Astrocyte (in vitro differentiated cells and primary cell): Measurements from ENCODE around the gene GLIS2. TPM values are rescaled to one million over a fixed set of nuclear protein-coding genes. Genes with fewer than 3 reads are reported as not detected.

Experiments used
- DNase-seq: peaks from one replicate; pipeline ENCODE4 v3.0.0-alpha.2; 2010; ENCODE audit warnings: low read depth
- FAIRE-seq: peaks from 2 replicates; lab custom pipeline; 2011; peaks lifted over from hg19 to GRCh38; lab: Jason Lieb, UNC
- H2AFZ ChIP-seq: 2 replicates; pipeline ENCODE4 v1.6.0; 2012; ENCODE audit warnings: low read depth, low read length, inconsistent platforms
- H3K27ac ChIP-seq: 2 replicates; pipeline ENCODE4 v1.5.1; 2011; ENCODE audit warnings: low read depth, low read length, inconsistent platforms
- H3K27me3 ChIP-seq: 2 replicates; pipeline ENCODE4 v1.6.0; 2011; ENCODE audit warnings: low read length, inconsistent platforms; ENCODE audit not compliant: insufficient read depth
- H3K36me3 ChIP-seq: 2 replicates; pipeline ENCODE4 v1.5.1; 2011; ENCODE audit warnings: low read length, inconsistent platforms; ENCODE audit not compliant: insufficient read depth
- H3K4me1 ChIP-seq: 2 replicates; pipeline ENCODE4 v1.5.1; 2011; ENCODE audit warnings: low read length, inconsistent platforms; ENCODE audit not compliant: insufficient read depth
- H3K4me2 ChIP-seq: 2 replicates; pipeline ENCODE4 v1.6.0; 2012; ENCODE audit warnings: low read length, inconsistent platforms
- H3K4me3 ChIP-seq: 2 replicates; pipeline ENCODE4 v1.5.1; 2011; ENCODE audit warnings: low read depth, mild to moderate bottlenecking, low read length, inconsistent platforms; ENCODE audit not compliant: insufficient read depth
- H3K79me2 ChIP-seq: 2 replicates; pipeline ENCODE4 v1.6.0; 2012; ENCODE audit warnings: mild to moderate bottlenecking, low read length, inconsistent platforms; ENCODE audit not compliant: insufficient read depth
- H3K9ac ChIP-seq: 2 replicates; pipeline ENCODE4 v1.6.0; 2012; ENCODE audit warnings: mild to moderate bottlenecking, low read length, inconsistent platforms
- H3K9me3 ChIP-seq: 2 replicates; pipeline ENCODE4 v1.5.1; 2012; ENCODE audit warnings: low read depth, mild to moderate bottlenecking, low read length, inconsistent platforms; ENCODE audit not compliant: insufficient read depth
- H4K20me1 ChIP-seq: 2 replicates; pipeline ENCODE4 v1.6.0; 2012; ENCODE audit warnings: low read length, inconsistent platforms; ENCODE audit not compliant: insufficient read depth
- H3K27ac Mint-ChIP-seq: one replicate; pipeline ENCODE4 v1.8.0; 2021; ENCODE audit warnings: mild to moderate bottlenecking, mixed read lengths; ENCODE audit not compliant: unreplicated experiment
- H3K27me3 Mint-ChIP-seq: one replicate; pipeline ENCODE4 v1.8.0; 2021; ENCODE audit warnings: low read depth, mixed read lengths; ENCODE audit not compliant: unreplicated experiment
- H3K36me3 Mint-ChIP-seq: one replicate; pipeline ENCODE4 v1.8.0; 2021; ENCODE audit warnings: low read depth, mixed read lengths; ENCODE audit not compliant: unreplicated experiment
- H3K4me1 Mint-ChIP-seq: one replicate; pipeline ENCODE4 v1.8.0; 2021; ENCODE audit warnings: low read depth, mixed read lengths; ENCODE audit not compliant: unreplicated experiment
- H3K4me3 Mint-ChIP-seq: one replicate; pipeline ENCODE4 v1.8.0; 2021; ENCODE audit warnings: mild to moderate bottlenecking, moderate library complexity, mixed read lengths; ENCODE audit not compliant: unreplicated experiment
- H3K9me3 Mint-ChIP-seq: one replicate; pipeline ENCODE4 v1.8.0; 2021; ENCODE audit warnings: mild to moderate bottlenecking, mixed read lengths; ENCODE audit not compliant: unreplicated experiment
- EZH2 ChIP-seq: IDR thresholded peaks from 2 replicates; pipeline ENCODE4 v1.6.1; 2012; ENCODE audit warnings: mild to moderate bottlenecking, low read length, inconsistent platforms; ENCODE audit not compliant: insufficient read depth
- total RNA-seq: library from RNA; stranded (reverse); gene quantifications from 2 replicates; pipeline ENCODE4 v1.2.1, GENCODE V29; 2021
- TF ChIP-seq, protein P1 (sequence below): IDR thresholded peaks from 2 replicates; pipeline ENCODE4 v1.5.1; 2011; ENCODE audit warnings: low read depth, mild to moderate bottlenecking, inconsistent platforms, low read length, moderate library complexity; ENCODE audit not compliant: insufficient read depth

Gene GLIS2
- total RNA-seq, 1 donor from 2014 or later, result 18.9 TPM

DNA sequence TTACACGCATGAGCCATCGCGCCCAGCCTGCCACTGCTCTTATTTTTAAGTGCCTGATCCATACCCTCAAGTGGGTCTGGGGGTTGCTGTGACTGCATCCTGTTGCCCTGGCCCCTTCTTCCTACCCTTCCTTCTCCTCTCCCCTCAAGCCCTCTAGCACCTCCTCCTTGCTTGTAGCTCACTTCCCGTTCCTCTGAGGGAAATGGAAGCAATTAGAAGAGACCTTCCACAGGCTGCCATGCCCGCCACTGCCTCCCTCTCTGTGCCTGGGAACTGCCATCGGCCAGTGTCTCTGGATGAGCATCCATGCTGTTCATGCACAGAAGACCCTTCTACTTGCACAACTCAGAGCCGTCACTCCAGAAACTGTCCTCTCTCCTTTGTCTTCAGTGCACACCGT lies 32.4 kb upstream of the GLIS2 start:
- FAIRE-seq, result no peak

GRCh38 chr16:4283939-4284338 lies 31.9 kb upstream of the GLIS2 start:
- Mint-ChIP-seq H3K36me3 (peaks cover 8% of the 10 kb centered on the region), H3K4me3 (peak overlapping the region; percentile 25), H3K27ac (no peak overlapping the region), H3K27me3 (peaks cover 3% of the 10 kb centered on the region), H3K9me3 (peaks cover 8% of the 10 kb centered on the region), H3K4me1 (peaks cover 12% of the 10 kb centered on the region)
- Histone ChIP-seq H3K4me3 (no peak overlapping the region), H3K9me3 (peaks cover 5% of the 10 kb centered on the region), H3K36me3 (no peaks in the 10 kb centered on the region), H3K79me2 (no peaks in the 10 kb centered on the region), H3K27me3 (no peaks in the 10 kb centered on the region), H3K4me1 (peaks cover 14% of the 10 kb centered on the region), H3K4me2 (peak overlapping the region; percentile 30), H4K20me1 (no peaks in the 10 kb centered on the region), H2AFZ (no peak overlapping the region), H3K27ac (no peak overlapping the region), H3K9ac (no peak overlapping the region)
- DNase-seq (peak; percentile 20), FAIRE-seq (no peak)
- no peak for TF ChIP-seq EZH2
- TF ChIP-seq, protein P1, sequence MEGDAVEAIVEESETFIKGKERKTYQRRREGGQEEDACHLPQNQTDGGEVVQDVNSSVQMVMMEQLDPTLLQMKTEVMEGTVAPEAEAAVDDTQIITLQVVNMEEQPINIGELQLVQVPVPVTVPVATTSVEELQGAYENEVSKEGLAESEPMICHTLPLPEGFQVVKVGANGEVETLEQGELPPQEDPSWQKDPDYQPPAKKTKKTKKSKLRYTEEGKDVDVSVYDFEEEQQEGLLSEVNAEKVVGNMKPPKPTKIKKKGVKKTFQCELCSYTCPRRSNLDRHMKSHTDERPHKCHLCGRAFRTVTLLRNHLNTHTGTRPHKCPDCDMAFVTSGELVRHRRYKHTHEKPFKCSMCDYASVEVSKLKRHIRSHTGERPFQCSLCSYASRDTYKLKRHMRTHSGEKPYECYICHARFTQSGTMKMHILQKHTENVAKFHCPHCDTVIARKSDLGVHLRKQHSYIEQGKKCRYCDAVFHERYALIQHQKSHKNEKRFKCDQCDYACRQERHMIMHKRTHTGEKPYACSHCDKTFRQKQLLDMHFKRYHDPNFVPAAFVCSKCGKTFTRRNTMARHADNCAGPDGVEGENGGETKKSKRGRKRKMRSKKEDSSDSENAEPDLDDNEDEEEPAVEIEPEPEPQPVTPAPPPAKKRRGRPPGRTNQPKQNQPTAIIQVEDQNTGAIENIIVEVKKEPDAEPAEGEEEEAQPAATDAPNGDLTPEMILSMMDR, result no peak

More for the DNA sequence above, 32.4 kb upstream of the GLIS2 start:
- no peaks in the 10 kb centered on the region for H3K36me3 ChIP-seq
- peaks cover 8% of the 10 kb centered on the region for H3K9me3 Mint-ChIP-seq
- peaks cover 8% of the 10 kb centered on the region for H3K36me3 Mint-ChIP-seq
- TF ChIP-seq EZH2, result no peak
- TF ChIP-seq, protein P1, result no peak
- no peak overlapping the region for H3K27ac ChIP-seq
- peak overlapping the region; percentile 30 for H3K4me2 ChIP-seq
- H3K4me1 ChIP-seq, result peaks cover 10% of the 10 kb centered on the region
- H3K9ac ChIP-seq, result no peak overlapping the region
- H3K27me3 ChIP-seq, result no peaks in the 10 kb centered on the region
- peaks cover 8% of the 10 kb centered on the region for H3K4me1 Mint-ChIP-seq
- H3K27me3 Mint-ChIP-seq, result peaks cover 3% of the 10 kb centered on the region
- no peak overlapping the region for H2AFZ ChIP-seq
- DNase-seq, result no peak
- H3K79me2 ChIP-seq, result no peaks in the 10 kb centered on the region
- H3K4me3 ChIP-seq, result no peak overlapping the region
- no peaks in the 10 kb centered on the region for H4K20me1 ChIP-seq
- H3K9me3 ChIP-seq, result peaks cover 5% of the 10 kb centered on the region
- H3K27ac Mint-ChIP-seq, result no peak overlapping the region
- H3K4me3 Mint-ChIP-seq, result peak overlapping the region; percentile 45

GRCh38 chr16:4285167-4285566 lies 30.7 kb upstream of the GLIS2 start:
- DNase-seq (no peak), FAIRE-seq (no peak)
- H3K9me3 ChIP-seq, result peaks cover 5% of the 10 kb centered on the region
- H3K36me3 ChIP-seq, result no peaks in the 10 kb centered on the region
- H3K4me2 ChIP-seq, result no peak overlapping the region
- no peak overlapping the region for H3K9ac ChIP-seq
- no peak overlapping the region for H3K27ac ChIP-seq
- TF ChIP-seq, protein P1, result no peak
- TF ChIP-seq EZH2, result no peak
- no peaks in the 10 kb centered on the region for H3K79me2 ChIP-seq
- Mint-ChIP-seq H3K4me3 (no peak overlapping the region), H3K9me3 (peaks cover 7% of the 10 kb centered on the region), H3K4me1 (peaks cover 12% of the 10 kb centered on the region), H3K27me3 (peaks cover 3% of the 10 kb centered on the region), H3K36me3 (peaks cover 8% of the 10 kb centered on the region), H3K27ac (no peak overlapping the region)
- no peak overlapping the region for H2AFZ ChIP-seq
- no peaks in the 10 kb centered on the region for H3K27me3 ChIP-seq
- no peaks in the 10 kb centered on the region for H4K20me1 ChIP-seq
- peaks cover 14% of the 10 kb centered on the region for H3K4me1 ChIP-seq
- H3K4me3 ChIP-seq, result no peak overlapping the region
